Measurements from ENCODE around the gene SIRPG.
"Not testable (repeated sequence)": the region's sequence is repeated elsewhere in the genome, so short reads cannot be mapped to it uniquely, and the experiment has no call there.

The SIRPG gene

DNA sequence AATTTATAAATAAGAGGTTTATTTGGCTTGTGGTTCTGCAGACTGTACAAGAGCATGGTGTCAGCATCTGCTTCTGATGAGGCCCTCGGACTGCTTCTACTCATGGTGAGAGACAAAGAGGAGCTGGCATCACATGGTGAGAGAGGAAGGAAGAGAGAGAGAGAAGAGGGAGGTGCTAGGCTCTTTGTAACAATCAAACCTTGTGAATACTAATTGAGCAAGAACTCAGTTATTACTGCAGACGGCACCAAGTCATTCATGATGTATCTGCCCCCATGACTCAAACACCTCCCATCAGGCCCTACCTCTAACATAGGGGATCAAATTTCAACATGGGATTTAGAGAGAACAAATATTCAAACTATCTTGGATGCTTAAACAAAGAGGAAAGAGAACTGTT, 6.3 kb upstream of the SIRPG start:
- Histone ChIP-seq H3K4me1 (no peaks in the 10 kb centered on the region), H3K27me3 (ENCODE audit: low read depth) (peaks cover 3% of the 10 kb centered on the region; the same call in 1 of the 2 replicates), H3K4me3 (no peak overlapping the region), H3K36me3 (replicated peaks) (no peaks in the 10 kb centered on the region), H3K9me3 (no peaks in the 10 kb centered on the region)
- DNase-seq (ENCODE audit: low spot score in 2 of 2), result no peak
- in situ Hi-C loops (cut with MboI; ENCODE audit: low sequenced_read_pairs), result no loop called here

DNA sequence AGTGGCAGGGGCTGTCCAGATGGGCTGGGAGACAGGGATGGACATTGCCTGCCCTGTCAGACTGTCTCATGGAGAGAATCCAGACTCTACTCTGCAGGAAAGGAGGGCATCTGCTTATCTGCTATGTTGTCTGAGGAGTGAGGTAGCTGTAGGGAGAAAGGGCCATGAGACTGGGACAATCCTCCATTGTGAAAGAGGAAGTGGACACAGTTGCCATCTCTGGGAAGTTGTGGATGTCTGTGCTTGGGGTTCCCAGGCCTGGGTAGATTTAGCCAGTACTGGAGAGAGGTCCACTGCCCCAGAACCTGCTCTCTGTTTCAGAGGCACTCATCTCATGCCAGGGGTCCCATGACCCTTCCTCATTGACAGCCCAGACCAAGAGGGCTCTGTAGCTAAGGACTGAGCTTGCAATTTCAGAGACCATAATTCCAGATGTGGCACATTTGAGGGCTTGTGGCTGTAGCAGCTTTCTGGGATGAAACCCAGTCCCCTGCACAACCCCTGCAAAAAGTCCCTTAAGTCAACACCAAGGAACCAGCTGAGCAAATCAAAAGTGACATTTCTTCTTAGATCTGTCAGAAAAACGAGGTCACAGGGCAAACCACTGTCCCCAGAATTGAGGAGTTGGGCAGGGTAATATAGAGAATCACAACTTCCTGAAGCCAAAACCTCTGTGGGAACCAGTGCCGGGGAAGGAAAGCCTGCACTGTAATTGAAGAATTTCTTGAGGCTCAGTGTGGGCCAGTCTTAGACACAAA, 4.1 kb upstream of the SIRPG start:
- Histone ChIP-seq H3K36me3 (replicated peaks) (no peaks in the 10 kb centered on the region), H3K27me3 (ENCODE audit: low read depth) (peaks cover 7% of the 10 kb centered on the region; the same call in 1 of the 2 replicates)
- no peak for DNase-seq (ENCODE audit: low spot score in 2 of 2)

DNA sequence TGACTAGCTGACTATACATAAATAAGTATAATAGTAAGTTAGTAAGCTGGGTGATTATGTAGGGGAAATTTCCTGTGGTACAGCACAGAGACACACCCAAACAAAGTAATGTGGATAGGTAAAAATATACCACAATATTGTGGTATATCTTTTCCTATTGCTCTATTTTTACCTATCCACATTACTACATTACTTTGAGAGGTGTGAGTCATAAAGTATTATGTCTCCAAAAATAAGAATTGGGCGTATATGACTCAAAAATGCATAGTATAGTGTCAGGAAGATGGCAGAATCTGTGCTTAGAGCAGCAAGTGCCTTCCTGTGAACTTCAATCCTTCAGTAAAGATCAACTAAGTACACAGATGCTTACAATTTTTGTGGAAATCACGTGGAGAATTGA, 2.7 kb upstream of the SIRPG start:
- H3K9me3 ChIP-seq, result no peaks in the 10 kb centered on the region
- in situ Hi-C loops (cut with MboI; ENCODE audit: low sequenced_read_pairs), result no loop called here
- H3K4me1 ChIP-seq, result no peaks in the 10 kb centered on the region
- no peak for DNase-seq (ENCODE audit: low spot score in 2 of 2)
- no peaks in the 10 kb centered on the region for H3K36me3 ChIP-seq (replicated peaks)
- peaks cover 7% of the 10 kb centered on the region; the same call in 1 of the 2 replicates for H3K27me3 ChIP-seq (ENCODE audit: low read depth)
- no peak overlapping the region for H3K4me3 ChIP-seq

More for the DNA sequence above, 4.1 kb upstream of the SIRPG start:
- Histone ChIP-seq H3K4me3 (no peak overlapping the region), H3K4me1 (no peaks in the 10 kb centered on the region), H3K9me3 (no peaks in the 10 kb centered on the region)
- in situ Hi-C loops (cut with MboI; ENCODE audit: low sequenced_read_pairs), result no loop called here

DNA sequence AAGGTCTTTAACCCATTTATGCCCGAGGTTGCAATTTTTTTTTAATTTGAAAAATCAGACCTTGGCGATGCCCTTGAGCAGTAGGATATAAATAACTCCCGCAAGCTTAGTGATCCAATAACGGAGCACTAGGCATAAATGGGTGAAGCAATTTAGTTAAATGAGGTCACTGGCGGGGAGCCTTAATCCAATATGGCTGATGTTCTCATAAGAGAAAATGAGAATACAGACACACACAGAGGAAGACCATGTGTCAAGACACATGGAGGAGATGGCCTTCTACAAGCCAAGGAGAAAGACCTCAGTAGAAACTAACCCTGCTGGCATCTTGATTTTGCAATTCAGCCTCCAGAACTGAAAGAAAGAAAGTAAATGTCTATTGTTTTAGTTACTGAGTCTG, 735 bp downstream of the SIRPG start:
- in situ Hi-C loops (cut with MboI; ENCODE audit: low sequenced_read_pairs), result no loop called here
- Histone ChIP-seq H3K4me3 (no peak overlapping the region), H3K27me3 (ENCODE audit: low read depth) (peaks cover 9% of the 10 kb centered on the region; the same call in 1 of the 2 replicates), H3K4me1 (no peaks in the 10 kb centered on the region), H3K36me3 (replicated peaks) (no peaks in the 10 kb centered on the region), H3K9me3 (no peaks in the 10 kb centered on the region)
- no peak for DNase-seq (ENCODE audit: low spot score in 2 of 2)

GRCh38 chr20:1654996-1655395, 2.6 kb downstream of the SIRPG start:
- Histone ChIP-seq H3K4me1 (no peaks in the 10 kb centered on the region), H3K36me3 (replicated peaks) (no peaks in the 10 kb centered on the region), H3K4me3 (no peak overlapping the region), H3K9me3 (no peaks in the 10 kb centered on the region), H3K27me3 (ENCODE audit: low read depth) (peaks cover 9% of the 10 kb centered on the region; the same call in 1 of the 2 replicates)
- no peak for DNase-seq (ENCODE audit: low spot score in 2 of 2)
- in situ Hi-C loops (cut with MboI; ENCODE audit: low sequenced_read_pairs), result no loop called here

GRCh38 chr20:1652960-1653359, 4.6 kb downstream of the SIRPG start:
- in situ Hi-C loops (cut with MboI; ENCODE audit: low sequenced_read_pairs), result no loop called here
- no peaks in the 10 kb centered on the region for H3K4me1 ChIP-seq

DNA sequence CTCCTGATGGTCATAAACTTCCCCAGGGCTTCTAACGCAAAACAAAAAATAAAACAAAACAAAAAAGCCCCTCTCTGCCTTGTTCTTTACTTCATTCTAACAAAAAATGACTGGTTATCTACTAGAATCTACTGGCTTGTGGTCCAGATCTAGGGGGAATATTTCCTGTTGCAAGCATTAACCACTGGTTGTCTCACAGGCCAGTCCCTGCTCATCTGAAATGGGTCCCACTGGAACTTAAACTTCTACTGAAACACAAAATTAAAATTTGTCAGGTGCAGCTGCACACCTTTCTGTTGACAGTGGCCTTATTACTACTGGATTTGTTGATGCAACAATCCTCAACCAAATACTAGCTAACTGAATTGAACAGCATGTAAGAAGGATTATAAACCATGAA, 5.5 kb downstream of the SIRPG start:
- H3K36me3 ChIP-seq (replicated peaks), result no peaks in the 10 kb centered on the region
- no peak for DNase-seq (ENCODE audit: low spot score in 2 of 2)
- in situ Hi-C loops (cut with MboI; ENCODE audit: low sequenced_read_pairs), result no loop called here
- H3K27me3 ChIP-seq (ENCODE audit: low read depth), result peaks cover 3% of the 10 kb centered on the region; the same call in 1 of the 2 replicates
- H3K9me3 ChIP-seq, result no peaks in the 10 kb centered on the region
- no peak overlapping the region for H3K4me3 ChIP-seq
- H3K4me1 ChIP-seq, result no peaks in the 10 kb centered on the region

More at GRCh38 chr20:1652960-1653359, 4.6 kb downstream of the SIRPG start:
- Histone ChIP-seq H3K9me3 (no peaks in the 10 kb centered on the region), H3K36me3 (replicated peaks) (no peaks in the 10 kb centered on the region), H3K4me3 (no peak overlapping the region), H3K27me3 (ENCODE audit: low read depth) (peaks cover 5% of the 10 kb centered on the region; the same call in 1 of the 2 replicates)
- DNase-seq (ENCODE audit: low spot score in 2 of 2), result no peak

GRCh38 chr20:1651268-1652058, 6.1 kb downstream of the SIRPG start:
- no peak overlapping the region for H3K4me3 ChIP-seq
- no peak for DNase-seq (ENCODE audit: low spot score in 2 of 2)
- H3K36me3 ChIP-seq (replicated peaks), result no peaks in the 10 kb centered on the region
- no peaks in the 10 kb centered on the region for H3K9me3 ChIP-seq
- no peaks in the 10 kb centered on the region for H3K4me1 ChIP-seq
- H3K27me3 ChIP-seq (ENCODE audit: low read depth), result peaks cover 3% of the 10 kb centered on the region; the same call in 1 of the 2 replicates
- in situ Hi-C loops (cut with MboI; ENCODE audit: low sequenced_read_pairs), result no loop called here

- no peak for DNase-seq (ENCODE audit: low spot score in 2 of 2)
- Histone ChIP-seq H3K9me3 (no peaks in the 10 kb centered on the region), H3K36me3 (replicated peaks) (no peaks in the 10 kb centered on the region), H3K4me1 (no peaks in the 10 kb centered on the region), H3K27me3 (ENCODE audit: low read depth) (no peaks in the 10 kb centered on the region), H3K4me3 (no peak overlapping the region)
- in situ Hi-C loops (cut with MboI; ENCODE audit: low sequenced_read_pairs), result no loop called here
Observed at GRCh38 chr20:1648101-1648500, 9.5 kb downstream of the SIRPG start.

DNA sequence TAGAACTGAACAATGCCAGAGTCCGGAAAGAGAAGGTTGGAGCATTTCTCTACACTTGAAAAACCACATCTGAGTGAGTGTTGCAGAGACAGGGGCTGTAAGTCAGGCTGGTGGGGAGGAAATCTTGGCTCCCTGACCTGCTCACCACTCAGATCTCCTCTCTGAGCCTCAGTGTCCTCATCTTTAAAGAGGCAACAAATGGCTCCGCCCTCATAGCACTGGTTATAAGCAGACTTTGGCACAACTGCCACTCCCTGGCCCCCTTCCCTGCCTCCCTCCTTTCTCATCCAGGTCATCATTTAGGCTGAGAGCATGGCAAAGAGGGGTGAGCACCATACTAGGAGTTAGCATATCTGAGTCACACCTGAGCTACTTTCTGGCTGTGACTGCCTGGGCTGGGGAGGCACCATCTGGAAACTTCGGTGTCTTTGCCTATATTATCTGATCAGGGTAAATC, 10.6 kb downstream of the SIRPG start:
- in situ Hi-C loops (cut with MboI; ENCODE audit: low sequenced_read_pairs), result no loop called here
- H3K36me3 ChIP-seq (replicated peaks), result no peaks in the 10 kb centered on the region
- no peaks in the 10 kb centered on the region for H3K9me3 ChIP-seq
- H3K27me3 ChIP-seq (ENCODE audit: low read depth), result no peaks in the 10 kb centered on the region
- H3K4me3 ChIP-seq, result no peak overlapping the region
- DNase-seq (ENCODE audit: low spot score in 2 of 2), result no peak
- no peaks in the 10 kb centered on the region for H3K4me1 ChIP-seq

- Histone ChIP-seq H3K9me3 (no peaks in the 10 kb centered on the region), H3K36me3 (replicated peaks) (no peaks in the 10 kb centered on the region), H3K27me3 (ENCODE audit: low read depth) (no peaks in the 10 kb centered on the region), H3K4me1 (no peaks in the 10 kb centered on the region), H3K4me3 (no peak overlapping the region)
- in situ Hi-C loops (cut with MboI; ENCODE audit: low sequenced_read_pairs), result no loop called here
- DNase-seq (ENCODE audit: low spot score in 2 of 2), result no peak
Observed at GRCh38 chr20:1644101-1644962, 13.2 kb downstream of the SIRPG start.

DNA sequence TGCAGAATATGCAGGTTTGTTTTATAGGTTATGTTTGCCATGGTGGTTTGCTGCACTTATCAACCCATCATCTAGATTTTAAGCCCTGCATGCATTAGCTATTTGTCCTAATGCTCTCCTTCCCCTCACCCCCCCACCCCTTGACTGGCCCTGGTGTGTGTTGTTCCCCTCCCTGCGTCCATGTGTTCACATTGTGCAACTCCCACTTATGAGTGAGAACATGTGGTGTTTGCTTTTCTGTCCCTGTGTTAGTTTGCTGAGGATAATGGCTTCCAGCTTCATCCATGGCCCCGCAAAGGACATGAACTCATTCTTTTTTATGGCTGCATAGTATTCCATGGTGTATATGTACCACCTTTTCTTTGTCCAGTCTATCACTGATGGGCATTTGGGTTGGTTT, 18.9 kb downstream of the SIRPG start:
- H3K27me3 ChIP-seq (ENCODE audit: low read depth); DNase-seq (ENCODE audit: low spot score in 2 of 2); H3K4me1 ChIP-seq; H3K36me3 ChIP-seq (replicated peaks); H3K4me3 ChIP-seq; in situ Hi-C loops (cut with MboI; ENCODE audit: low sequenced_read_pairs); H3K9me3 ChIP-seq: not testable (repeated sequence)

DNA sequence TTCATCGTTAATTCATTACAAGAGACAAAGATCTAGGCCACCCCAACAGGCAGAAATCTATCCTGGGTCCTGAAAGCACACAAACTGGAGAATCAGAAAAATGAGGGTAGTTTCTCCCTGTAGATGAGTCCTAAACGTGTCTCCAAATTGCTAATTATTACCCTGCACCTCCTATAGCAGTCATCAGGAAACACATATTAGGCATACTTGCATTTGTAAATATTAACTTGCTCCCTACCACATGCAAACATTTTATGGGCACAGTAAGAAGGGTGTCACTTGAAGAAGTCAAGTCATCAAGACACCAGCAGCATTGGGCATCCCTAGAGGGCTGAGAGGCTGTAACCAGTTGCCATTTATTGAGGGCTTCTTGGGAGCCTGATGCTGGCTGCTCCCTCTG, 19.8 kb downstream of the SIRPG start:
- no peak for DNase-seq (ENCODE audit: low spot score in 2 of 2)
- in situ Hi-C loops (cut with MboI; ENCODE audit: low sequenced_read_pairs), result no loop called here
- H3K36me3 ChIP-seq (replicated peaks), result no peaks in the 10 kb centered on the region
- H3K4me1 ChIP-seq, result no peaks in the 10 kb centered on the region
- no peaks in the 10 kb centered on the region for H3K27me3 ChIP-seq (ENCODE audit: low read depth)
- no peak overlapping the region for H3K4me3 ChIP-seq
- H3K9me3 ChIP-seq, result no peaks in the 10 kb centered on the region

Measured in HAP-1 (cell line).